ENCODE data around the gene SETD3. TPM values are rescaled to one million over a fixed set of nuclear protein-coding genes. Genes with fewer than 3 reads are reported as not detected.

SETD3 gene
- total RNA-seq, 1 experiment from 2014 or later = 46.8 TPM

DNA sequence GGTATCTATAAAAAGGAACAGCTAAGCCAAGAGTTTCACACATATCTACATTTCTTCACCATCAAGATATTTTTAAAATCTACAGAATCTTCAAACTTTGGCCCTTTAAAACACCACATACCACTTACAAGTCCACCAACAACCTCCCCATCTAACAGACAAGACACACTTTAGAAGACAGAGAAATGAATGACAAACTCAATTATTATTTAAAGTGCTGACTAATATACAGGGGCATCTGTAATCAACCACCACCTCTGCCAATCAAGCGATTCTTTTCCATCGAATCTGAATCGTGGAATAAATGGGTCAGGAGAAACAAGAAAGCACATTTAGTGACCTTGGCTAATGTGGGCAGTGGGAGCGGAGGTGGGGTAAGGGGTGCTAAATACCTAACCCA lies 7.7 kb downstream of the SETD3 start:
- no peaks in the 10 kb centered on the region for H3K9me2 ChIP-seq (replicated peaks; ENCODE audit: low read length)
- H3K4me1 ChIP-seq (ENCODE audit: insufficient read depth, low read length) = peaks cover 20% of the 10 kb centered on the region
- H3K79me2 ChIP-seq (ENCODE audit: low read length) = peaks cover 99% of the 10 kb centered on the region
- no peak overlapping the region for H3K4me2 ChIP-seq (ENCODE audit: low read length)
- ChIA-PET CTCF (no interaction called here), POLR2A (ENCODE audit: unreplicated experiment) (no interaction called here)
- no peaks in the 10 kb centered on the region for H3K36me3 ChIP-seq (ENCODE audit: low read depth, low read length)
- intact Hi-C loops (cut with micrococcal nuclease) = no loop called here
- H3F3A ChIP-seq (ENCODE audit: low read length, unreplicated experiment) = no peaks in the 10 kb centered on the region
- H3K4me3 ChIP-seq (ENCODE audit: low read length) = no peak overlapping the region
- no peaks in the 10 kb centered on the region for H3K27me3 ChIP-seq (ENCODE audit: low read length)
- no peaks in the 10 kb centered on the region for H3K9me3 ChIP-seq (ENCODE audit: low read length)
- BruUV-seq (replicated peaks) = no TSS peak
- H4K20me1 ChIP-seq (ENCODE audit: low read length) = peaks cover 51% of the 10 kb centered on the region; the same call in 1 of the 2 replicates
- H2AFZ ChIP-seq (ENCODE audit: low read length) = no peak overlapping the region
- DNase-seq = no peak
- H3K27ac ChIP-seq (ENCODE audit: low read length) = no peak overlapping the region
- H3K9ac ChIP-seq (ENCODE audit: low read length) = no peak overlapping the region
- TF ChIP-seq, protein P1, sequence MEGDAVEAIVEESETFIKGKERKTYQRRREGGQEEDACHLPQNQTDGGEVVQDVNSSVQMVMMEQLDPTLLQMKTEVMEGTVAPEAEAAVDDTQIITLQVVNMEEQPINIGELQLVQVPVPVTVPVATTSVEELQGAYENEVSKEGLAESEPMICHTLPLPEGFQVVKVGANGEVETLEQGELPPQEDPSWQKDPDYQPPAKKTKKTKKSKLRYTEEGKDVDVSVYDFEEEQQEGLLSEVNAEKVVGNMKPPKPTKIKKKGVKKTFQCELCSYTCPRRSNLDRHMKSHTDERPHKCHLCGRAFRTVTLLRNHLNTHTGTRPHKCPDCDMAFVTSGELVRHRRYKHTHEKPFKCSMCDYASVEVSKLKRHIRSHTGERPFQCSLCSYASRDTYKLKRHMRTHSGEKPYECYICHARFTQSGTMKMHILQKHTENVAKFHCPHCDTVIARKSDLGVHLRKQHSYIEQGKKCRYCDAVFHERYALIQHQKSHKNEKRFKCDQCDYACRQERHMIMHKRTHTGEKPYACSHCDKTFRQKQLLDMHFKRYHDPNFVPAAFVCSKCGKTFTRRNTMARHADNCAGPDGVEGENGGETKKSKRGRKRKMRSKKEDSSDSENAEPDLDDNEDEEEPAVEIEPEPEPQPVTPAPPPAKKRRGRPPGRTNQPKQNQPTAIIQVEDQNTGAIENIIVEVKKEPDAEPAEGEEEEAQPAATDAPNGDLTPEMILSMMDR (conservative IDR thresholded peaks at IDR 0.05; ENCODE audit: low read depth, low read length) = no peak
- TF ChIP-seq EZH2 (IDR thresholded peaks at IDR 0.05; ENCODE audit: low read length, unreplicated experiment) (no peak), EZH2phosphoT487 (IDR thresholded peaks at IDR 0.05; ENCODE audit: borderline replicate concordance, low read length) (no peak)
- ATAC-seq = no peak

DNA sequence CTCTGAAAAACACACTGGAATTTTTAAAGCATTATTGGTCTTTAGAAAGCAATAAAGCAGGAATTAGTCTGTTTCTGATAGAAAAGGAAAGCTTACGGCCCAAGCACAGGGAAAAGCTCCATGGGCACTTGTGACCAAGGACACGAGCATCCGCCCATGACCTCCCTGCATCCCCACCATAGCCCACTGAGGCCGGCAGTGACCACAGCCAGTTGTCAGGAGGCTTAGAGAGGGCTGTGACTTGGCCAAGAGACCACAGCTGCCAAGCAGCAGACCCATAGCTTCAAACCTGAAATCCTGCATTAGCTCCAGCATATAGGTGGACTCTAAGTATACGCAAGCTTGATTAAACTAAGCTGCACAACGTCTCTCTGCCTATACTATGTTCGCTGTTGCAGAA lies 8.9 kb downstream of the SETD3 start:
- no peak for ATAC-seq
- H3K9me3 ChIP-seq (ENCODE audit: low read length) = no peaks in the 10 kb centered on the region
- no peak overlapping the region for H3K27ac ChIP-seq (ENCODE audit: low read length)
- CTCF ChIA-PET = interaction anchor here (0.7 kb wide), 1 partner anchor 83 kb away, joined by 3 read pairs; no protein-coding TSS in a partner anchor
- no peaks in the 10 kb centered on the region for H3K9me2 ChIP-seq (replicated peaks; ENCODE audit: low read length)
- no peak overlapping the region for H3K9ac ChIP-seq (ENCODE audit: low read length)
- no peaks in the 10 kb centered on the region for H3F3A ChIP-seq (ENCODE audit: low read length, unreplicated experiment)
- H3K4me2 ChIP-seq (ENCODE audit: low read length) = no peak overlapping the region
- no peaks in the 10 kb centered on the region for H3K36me3 ChIP-seq (ENCODE audit: low read depth, low read length)
- intact Hi-C loops (cut with micrococcal nuclease) = no loop called here
- no peak for DNase-seq
- no peak overlapping the region for H3K4me3 ChIP-seq (ENCODE audit: low read length)
- peaks cover 99% of the 10 kb centered on the region for H3K79me2 ChIP-seq (ENCODE audit: low read length)
- no peaks in the 10 kb centered on the region for H3K27me3 ChIP-seq (ENCODE audit: low read length)
- no peak overlapping the region for H2AFZ ChIP-seq (ENCODE audit: low read length)
- H4K20me1 ChIP-seq (ENCODE audit: low read length) = peaks cover 57% of the 10 kb centered on the region; the same call in 1 of the 2 replicates
- peaks cover 18% of the 10 kb centered on the region; the same call in 1 of the 2 replicates for H3K4me1 ChIP-seq (ENCODE audit: insufficient read depth, low read length)
- TF ChIP-seq, protein P1 (conservative IDR thresholded peaks at IDR 0.05; ENCODE audit: low read depth, low read length) = no peak
- TF ChIP-seq EZH2phosphoT487 (IDR thresholded peaks at IDR 0.05; ENCODE audit: borderline replicate concordance, low read length) = no peak
- TF ChIP-seq EZH2 (IDR thresholded peaks at IDR 0.05; ENCODE audit: low read length, unreplicated experiment) = no peak
- BruUV-seq (replicated peaks) = no TSS peak
- POLR2A ChIA-PET (ENCODE audit: unreplicated experiment) = no interaction called here

- Histone ChIP-seq H3K9me3 (ENCODE audit: low read length) (no peaks in the 10 kb centered on the region), H3K27me3 (ENCODE audit: low read length) (no peaks in the 10 kb centered on the region), H3K27ac (ENCODE audit: low read length) (no peak overlapping the region), H3K4me2 (ENCODE audit: low read length) (no peak overlapping the region), H4K20me1 (ENCODE audit: low read length) (peaks cover 49% of the 10 kb centered on the region; the same call in 1 of the 2 replicates), H3K9ac (ENCODE audit: low read length) (no peak overlapping the region), H2AFZ (ENCODE audit: low read length) (no peak overlapping the region), H3K36me3 (ENCODE audit: low read depth, low read length) (no peaks in the 10 kb centered on the region), H3K79me2 (ENCODE audit: low read length) (peaks cover 84% of the 10 kb centered on the region), H3K9me2 (replicated peaks; ENCODE audit: low read length) (no peaks in the 10 kb centered on the region), H3F3A (ENCODE audit: low read length, unreplicated experiment) (no peaks in the 10 kb centered on the region), H3K4me1 (ENCODE audit: insufficient read depth, low read length) (peaks cover 18% of the 10 kb centered on the region; the same call in 1 of the 2 replicates), H3K4me3 (ENCODE audit: low read length) (no peak overlapping the region)
- ChIA-PET CTCF (interaction anchor here (0.6 kb wide), 1 partner anchor 11 kb away, joined by 4 read pairs; no protein-coding TSS in a partner anchor), POLR2A (ENCODE audit: unreplicated experiment) (interaction anchor here (0.6 kb wide), 2 partner anchors 12 to 397 kb away, joined by 3 to 4 read pairs; partner anchors contain the start of genes CCNK and SETD3)
- TF ChIP-seq, protein P1 (conservative IDR thresholded peaks at IDR 0.05; ENCODE audit: low read depth, low read length) = no peak
- TF ChIP-seq EZH2 (IDR thresholded peaks at IDR 0.05; ENCODE audit: low read length, unreplicated experiment) = no peak
- no peak for TF ChIP-seq EZH2phosphoT487 (IDR thresholded peaks at IDR 0.05; ENCODE audit: borderline replicate concordance, low read length)
- ATAC-seq = peak; percentile 87
- intact Hi-C loops (cut with micrococcal nuclease) = no loop called here
- BruUV-seq (replicated peaks) = no TSS peak
- peak; percentile 32 for DNase-seq
Measured at GRCh38 chr14:99468836-99469592, 11.6 kb downstream of the SETD3 start.
